ENCODE data around the gene SPIC.

Gene SPIC

GRCh38 chr12:101536069-101536674 lies 61.0 kb downstream of the SPIC start:
- DNase-seq: no peak

All from COR-L47 (cell line).